Ureter (tissue), 1 donor: ENCODE data around the gene BMAL1. TPM values are rescaled to one million over a fixed set of nuclear protein-coding genes. Genes with fewer than 3 reads are reported as not detected.
"Not testable (repeated sequence)": the region's sequence is repeated elsewhere in the genome, so short reads cannot be mapped to it uniquely, and the experiment has no call there.

Experiments used
- DNase-seq: peaks from one replicate; pipeline ENCODE4 v3.0.0-alpha.2; 2020; ENCODE audit warnings: low spot score
- total RNA-seq: library from RNA; stranded (reverse); gene quantifications from one replicate; pipeline ENCODE4 v1.2.4, GENCODE V29; 2023
- donor health status: DM: yes; HTN: yes; CAD: no.

The BMAL1 gene
- total RNA-seq: 28.4 TPM

DNA sequence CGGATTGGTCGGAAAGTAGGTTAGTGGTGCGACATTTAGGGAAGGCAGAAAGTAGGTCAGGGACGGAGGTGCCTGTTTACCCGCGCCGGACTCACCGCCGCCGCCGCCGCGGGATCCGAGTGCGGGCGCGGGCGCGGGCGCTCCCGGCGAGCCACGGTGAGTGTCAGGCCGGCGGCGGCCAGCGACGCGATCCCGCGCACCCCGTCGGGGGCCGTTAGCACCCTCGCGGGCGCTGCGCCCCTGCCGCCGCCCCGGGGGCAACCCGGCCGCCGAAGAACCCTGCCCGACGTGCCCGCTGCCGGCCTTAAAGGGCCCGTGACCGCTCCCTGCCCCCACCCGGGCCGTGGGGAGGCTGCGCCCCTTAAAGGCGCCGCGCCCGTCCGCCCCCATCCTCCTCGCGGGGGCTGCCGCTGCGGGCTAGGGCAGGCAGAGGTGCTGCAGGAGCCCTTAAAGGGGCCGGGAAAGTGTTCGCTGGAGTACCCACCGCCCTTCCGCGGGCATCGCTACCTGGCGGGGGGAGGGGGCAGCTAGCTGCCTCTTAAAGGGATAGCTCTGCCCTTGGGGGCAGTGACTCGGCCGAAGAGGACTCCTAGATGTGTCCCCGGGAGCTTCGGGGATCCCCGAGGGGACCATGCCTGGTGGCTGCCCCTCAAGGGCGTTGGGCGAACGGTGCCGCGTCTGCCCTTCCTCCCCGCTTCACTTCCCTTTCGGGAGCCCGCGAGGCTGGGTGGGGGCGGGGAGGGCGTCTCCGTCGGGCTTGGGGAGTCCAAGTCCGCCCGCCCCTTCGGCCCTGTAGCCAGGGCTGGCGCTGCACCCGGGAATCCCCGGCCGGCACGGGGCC is at the start of gene BMAL1:
Gene BMAL1 (plus strand): TSS at position 23 of the 841 bp plus-strand sequence. CDS start 76,519 bp downstream, outside the sequence.
- DNase-seq: peak; percentile 64

DNA sequence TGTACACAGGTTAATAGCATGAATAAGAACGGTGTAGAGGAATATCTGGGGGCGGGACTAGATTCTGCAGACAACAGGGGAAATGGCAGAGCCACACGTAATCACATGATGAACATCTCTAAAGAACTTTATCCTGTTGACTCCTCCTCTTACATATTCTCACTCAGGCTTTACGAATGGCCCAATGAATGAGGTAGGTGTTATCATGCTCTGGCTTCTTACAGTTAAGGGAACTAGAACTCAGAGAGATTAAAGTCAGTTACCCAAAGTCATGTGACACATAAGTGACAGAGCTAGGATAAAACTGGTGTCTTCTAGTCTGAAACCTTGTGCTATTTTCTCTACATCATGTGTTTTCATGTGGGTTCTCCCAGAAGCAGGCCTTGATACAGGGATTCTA is 49.0 kb upstream of the BMAL1 start:
- DNase-seq: no peak

DNA sequence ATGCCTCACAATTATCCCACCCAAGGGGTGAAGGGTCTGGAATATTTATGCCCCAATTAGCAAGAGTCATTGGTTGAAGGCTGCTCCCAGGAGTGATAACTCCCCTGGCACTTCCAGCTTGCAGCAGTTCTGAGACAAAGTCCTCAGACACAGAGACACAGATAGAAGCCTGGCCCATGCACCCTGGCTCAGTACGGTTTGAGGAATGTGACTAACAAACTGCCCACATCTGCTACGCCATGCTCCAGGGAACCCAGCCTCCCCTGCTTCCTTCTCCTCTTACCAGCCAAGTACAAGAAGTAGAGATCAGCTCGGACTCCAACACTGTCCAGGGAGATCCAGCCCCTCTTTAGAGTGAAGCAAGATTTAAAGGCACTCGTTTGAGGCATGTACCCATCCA is 48.5 kb upstream of the BMAL1 start:
- no peak for DNase-seq

DNA sequence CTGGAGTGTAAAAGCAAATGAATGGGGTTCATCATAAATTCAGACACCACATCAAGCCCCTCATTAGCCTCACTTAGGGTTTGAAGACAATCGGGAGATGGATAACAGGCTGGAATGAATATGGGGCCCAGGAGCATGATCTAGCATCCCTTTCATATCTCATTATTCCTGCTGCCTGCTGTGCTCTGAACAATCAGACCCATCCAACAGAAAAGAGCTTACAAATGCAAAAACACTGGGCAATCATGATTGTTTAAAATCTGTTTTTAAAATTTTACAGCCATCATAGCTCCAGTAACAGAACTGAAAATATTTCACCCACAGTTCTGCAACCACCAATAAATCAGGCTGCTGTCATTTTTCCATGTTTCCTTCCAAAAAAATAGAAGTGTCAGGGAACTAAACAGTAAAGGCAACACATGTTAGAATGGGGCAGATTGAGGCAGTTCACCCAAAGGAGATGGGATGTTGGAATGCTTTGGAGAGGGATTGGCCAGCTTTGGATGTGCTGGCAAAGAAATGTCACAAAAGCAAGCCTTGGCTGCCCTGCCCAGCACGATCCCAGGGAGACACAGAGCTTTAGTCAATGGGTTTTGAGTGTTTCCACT is 47.8 kb upstream of the BMAL1 start:
- no peak for DNase-seq

DNA sequence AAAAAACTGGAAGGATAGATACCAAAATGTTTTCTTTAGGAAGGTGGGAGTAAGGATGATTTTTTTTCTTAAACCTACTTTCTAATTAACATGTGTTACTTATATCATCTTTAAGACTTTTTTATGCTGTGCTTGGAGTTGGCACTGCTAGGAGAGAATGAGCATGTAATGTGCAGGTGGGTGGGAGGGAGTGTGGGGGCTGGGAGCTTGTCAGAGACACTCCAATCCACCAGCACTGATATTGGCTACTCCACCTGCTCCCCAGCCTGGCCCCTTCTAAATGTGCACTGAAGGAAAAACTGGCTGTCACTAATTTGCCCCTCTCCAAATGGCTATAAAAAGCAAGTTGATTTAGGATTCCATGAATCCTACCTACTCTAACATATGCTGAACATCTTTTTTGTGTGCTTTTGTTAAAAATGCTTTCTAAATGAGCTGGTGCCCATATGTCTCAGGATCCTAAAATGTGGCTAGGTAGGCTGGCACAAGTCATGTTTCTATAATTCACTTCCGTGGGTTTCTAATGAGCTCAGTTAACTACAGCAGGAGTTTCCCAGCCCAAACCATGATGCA is 44.3 kb upstream of the BMAL1 start:
- DNase-seq: no peak

DNA sequence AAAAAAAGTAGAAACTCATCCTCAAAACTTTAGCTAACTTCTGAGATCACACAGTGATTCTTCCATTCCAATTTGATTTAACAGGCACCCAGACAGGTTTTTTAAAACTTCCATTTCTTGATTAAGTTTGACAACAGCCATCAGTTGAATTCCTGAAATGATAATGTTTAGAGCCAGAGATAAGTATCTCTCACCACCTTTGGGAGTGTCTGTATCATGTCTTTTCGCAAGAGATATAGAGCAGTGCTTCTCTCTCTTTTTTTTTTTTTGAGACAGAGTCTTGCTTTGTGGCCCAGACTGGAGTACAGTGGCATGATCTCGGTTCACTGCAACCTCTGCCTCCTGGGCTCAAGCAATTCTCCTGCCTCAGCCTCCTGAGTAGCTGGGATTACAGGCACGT is 41.7 kb upstream of the BMAL1 start:
- DNase-seq: no peak

DNA sequence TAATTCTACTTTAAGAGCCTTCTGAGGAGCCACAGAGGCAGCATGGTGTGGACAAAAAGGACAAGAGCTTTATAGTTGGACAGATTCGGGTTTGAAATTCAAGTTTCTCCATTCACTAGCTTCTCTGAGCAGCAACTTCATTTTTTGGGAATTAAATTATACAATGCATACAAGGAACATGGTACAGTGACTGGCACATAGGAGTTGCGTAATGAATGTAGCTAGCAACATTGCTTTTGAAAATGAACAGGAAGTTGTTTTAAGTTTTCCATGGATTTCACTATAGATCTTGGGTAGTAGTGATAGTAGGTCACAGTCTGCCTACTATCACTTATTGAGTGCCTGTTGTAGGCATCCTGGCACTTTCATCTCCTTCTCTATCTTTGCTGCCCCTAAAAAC is 41.0 kb upstream of the BMAL1 start:
- no peak for DNase-seq

DNA sequence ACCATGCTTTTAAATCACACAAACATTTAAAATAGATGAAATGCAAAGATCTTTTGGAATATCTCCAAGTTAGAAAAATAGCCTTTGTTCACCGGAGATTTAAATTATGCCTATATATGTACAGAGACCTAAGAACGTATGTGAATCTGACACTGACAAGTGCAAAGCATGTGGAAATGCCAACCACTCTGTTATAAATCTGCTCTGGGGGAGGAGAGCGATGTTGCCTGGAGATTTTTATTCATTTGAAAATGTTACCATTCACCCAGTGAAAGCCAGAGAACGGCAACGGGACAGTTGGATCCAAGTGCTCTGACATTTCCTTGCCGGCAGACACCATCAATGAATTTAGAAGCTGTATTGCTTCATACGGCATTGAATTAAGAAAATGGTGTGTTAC is 39.8 kb upstream of the BMAL1 start:
- no peak for DNase-seq

DNA sequence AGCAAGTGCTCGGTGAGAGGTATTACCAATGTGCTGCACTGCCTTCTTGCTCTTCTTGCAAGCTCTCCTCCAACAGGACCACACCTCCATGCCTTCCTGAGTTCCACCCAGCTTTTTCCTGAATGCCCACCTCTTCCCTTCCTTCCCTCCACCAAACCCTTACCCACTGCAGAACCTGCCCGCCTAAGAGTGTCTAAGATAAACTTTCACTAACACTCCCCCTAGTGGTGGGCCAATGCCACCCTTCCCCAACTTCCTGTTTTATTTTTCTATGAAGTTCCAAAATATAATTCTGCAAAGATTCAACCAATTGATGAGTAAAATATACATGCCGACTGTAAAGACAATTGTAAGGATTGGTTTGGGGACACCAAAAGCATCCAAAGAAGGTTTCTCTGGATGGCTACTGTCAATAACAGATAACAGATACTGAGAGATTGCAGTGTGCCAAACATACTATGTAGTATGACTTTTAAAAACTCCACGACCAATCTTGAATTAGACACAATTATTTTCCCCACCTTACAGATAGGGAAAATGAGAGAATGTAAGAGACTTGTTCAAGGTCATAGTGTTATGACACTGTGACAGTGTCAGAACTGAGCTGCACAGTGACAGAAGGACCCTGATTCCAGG is 38.6 kb upstream of the BMAL1 start:
- no peak for DNase-seq

DNA sequence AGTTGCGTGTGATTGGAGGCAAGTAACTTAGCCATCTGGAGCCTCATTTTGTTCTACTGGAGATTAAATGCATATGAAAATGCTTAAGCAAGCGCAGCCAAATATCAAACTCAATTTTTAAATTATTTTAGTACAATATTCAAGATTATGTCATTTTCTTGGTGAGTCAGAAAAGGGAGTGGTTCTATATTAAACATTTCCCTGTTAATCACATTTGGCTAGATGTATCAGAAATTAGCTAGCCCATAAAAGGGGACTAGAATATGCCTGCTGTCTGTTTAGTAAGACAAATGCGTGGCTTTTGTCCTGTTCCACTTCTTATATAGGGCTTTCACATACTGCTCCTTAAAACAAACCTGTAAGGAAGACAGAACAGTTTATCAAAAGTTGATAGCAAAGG is 35.0 kb upstream of the BMAL1 start:
- DNase-seq: no peak

DNA sequence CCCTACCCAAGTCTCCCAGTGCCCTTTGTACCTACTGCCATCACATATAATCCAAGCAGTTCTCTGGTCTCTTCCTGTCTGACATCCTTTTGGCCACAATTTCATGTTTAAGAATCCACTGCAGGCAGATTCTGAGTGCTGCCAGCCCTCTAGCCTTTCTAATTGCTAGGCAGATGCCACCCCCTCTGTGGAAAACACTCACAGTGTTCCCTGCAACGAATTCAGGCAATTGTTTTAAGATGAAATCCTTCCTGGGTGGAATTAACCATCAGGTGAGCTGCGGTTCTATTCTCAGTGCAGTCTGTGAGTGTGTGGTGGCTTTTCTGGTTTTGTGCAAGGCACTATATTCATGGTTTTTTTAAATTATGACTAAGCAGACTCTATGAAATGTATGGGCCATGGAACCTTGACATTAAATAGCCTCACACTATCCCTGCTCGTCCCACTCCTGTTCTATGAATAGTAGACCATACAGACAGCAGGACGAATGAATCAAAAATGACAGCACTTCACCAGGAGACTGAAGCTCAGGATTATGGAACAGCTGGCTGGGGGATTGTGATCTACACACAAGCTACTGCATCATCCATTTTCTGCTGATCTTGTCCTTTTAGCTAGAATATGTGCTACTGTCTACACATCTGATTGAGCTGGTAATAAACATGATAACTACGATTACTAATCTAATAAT is 29.8 kb upstream of the BMAL1 start:
- DNase-seq: no peak

DNA sequence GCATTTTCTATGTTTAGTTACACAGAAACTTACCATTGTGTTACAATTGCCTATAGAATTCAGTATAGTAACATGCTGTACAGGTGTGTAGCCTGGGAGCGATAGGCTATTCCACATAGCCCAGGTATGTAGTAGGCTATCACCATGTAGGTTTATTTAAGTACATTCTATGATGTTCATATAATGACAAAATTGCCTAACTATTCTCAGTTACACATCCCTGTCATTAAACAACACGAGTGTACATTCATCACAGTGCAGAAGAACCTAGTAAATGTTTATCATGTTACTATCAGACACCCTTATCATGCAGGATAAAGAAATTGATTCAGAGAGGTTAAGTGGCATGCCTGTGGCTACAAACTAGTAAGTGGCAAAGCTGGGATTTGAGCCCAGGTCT is 28.4 kb upstream of the BMAL1 start:
- no peak for DNase-seq

DNA sequence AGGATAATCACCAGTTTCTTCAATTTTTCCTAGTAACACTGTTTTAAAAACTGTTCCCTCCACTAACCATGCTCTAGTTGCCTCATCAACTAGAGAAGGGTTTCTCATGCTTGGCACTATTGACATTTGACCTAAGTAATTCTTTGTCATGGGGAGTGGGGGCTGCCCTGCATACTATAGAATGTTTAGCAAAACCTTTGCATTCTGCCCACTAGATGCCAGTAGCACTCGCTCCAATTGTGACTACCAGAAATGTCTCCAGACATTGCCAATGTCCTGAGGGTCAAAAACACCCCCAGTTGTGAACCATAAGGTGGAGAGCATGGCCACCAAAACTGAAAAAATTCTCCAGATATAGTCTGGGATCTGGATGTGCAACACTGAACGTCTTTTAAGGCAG is 27.6 kb upstream of the BMAL1 start:
- no peak for DNase-seq

DNA sequence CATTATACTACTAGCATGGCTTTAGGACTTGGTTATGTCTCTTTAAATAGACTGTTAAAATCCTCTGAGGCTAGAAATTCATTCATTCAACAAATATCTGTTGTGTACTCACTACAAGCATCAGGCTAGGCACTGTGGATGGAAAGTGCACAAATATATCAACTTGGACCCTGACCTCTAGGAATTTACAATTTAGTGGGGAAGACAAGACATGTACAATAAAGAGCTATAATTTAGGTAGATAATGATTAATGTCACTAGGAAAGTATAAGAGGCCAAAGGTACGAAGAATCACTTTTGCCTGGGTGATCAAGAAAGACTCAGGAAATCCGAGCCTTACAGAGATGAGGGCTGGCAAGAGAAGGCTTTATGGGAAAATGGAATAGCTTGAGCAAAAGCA is 25.6 kb upstream of the BMAL1 start:
- DNase-seq: no peak

DNA sequence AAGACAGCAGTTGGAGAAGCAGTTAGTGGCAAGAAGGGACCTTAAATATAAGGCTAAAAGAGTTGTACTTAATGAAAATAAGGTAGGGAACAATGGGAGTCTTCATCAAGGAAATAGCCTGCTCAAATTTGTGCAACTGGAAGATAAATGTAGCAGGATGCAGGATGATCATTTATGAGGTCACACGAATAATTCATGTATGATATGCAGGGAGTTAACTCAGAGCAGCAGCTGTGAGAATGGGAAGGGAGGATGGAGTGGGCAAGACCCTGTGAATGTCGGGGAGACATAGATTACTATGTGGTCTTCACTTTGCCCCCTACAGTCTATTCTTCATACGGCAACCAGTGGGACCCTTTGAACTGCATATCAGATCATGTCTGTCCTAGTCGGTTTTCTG is 25.2 kb upstream of the BMAL1 start:
- no peak for DNase-seq

DNA sequence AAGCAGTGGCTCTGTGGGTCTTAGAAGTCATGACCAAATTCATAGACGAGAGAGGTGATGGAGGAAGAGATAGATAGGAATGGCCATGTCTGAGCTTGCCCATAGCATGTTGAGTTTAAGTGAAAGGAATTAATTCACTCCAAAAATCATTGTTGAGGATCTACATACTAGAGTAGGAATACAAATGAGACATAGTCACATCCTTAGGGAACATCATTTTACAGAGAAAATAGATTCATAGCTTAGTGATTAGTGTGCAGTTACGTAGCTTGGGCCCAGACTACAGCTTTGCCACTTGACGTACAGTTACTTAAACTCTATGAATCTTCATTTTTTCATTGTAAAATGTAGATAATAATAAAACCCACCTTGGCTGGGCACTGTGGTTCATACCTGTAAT is 21.4 kb upstream of the BMAL1 start:
- DNase-seq: no peak

DNA sequence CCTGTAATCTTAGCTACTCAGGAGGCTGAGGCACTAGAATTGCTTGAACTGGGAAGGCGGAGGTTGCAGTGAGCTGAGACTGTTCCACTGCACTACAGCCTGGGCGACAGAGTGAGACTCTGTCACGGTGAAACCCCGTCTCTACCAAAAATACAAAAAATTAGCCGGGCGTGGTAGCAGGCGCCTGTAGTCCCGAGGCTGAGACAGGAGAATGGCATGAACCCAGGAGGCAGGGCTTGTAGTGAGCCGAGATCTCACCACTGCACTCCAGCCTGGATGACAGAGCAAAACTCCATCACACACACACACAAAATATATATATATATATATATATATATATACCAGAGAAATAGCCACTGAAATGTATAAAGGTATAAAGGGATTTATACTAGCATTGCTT is 19.5 kb upstream of the BMAL1 start:
- DNase-seq: not testable (repeated sequence)

DNA sequence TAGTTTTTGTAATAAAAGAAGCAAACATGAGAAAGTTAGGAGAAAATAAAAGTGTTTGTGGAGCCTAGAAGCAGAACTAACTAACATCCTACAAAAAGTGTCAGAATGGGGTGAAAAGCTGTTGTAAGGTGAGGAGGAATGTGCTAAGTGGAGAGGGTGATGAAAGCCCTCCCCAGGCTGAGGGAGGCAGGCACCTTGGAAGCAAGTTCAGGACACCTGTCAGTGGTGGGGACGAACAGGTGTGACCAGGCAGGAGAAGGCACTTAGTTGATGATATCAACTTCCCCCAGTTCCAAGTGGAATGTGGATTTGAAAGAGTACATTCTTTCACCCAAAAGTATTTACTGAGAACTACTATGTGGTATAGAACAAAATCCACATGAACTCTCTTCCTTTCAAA is 18.7 kb upstream of the BMAL1 start:
- DNase-seq: no peak

DNA sequence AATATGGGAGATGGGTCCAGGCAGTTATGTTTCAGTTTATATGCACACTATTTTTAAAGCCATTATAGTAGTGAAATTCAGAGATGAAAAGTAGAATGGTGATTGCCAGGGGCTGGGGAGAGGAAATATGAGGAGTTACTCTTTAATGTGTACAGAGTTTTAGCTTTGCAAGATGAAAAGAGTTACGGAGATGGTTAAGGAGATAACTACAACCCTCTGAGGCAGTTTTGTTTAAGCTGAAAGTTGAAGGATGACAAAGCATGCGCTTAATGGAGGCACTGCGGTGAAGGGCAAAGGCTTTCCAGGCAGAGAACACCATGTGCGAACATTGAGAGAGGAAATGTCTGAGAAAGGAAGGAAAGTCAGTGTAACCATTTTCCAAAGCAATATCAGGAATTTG is 18.2 kb upstream of the BMAL1 start:
- no peak for DNase-seq

DNA sequence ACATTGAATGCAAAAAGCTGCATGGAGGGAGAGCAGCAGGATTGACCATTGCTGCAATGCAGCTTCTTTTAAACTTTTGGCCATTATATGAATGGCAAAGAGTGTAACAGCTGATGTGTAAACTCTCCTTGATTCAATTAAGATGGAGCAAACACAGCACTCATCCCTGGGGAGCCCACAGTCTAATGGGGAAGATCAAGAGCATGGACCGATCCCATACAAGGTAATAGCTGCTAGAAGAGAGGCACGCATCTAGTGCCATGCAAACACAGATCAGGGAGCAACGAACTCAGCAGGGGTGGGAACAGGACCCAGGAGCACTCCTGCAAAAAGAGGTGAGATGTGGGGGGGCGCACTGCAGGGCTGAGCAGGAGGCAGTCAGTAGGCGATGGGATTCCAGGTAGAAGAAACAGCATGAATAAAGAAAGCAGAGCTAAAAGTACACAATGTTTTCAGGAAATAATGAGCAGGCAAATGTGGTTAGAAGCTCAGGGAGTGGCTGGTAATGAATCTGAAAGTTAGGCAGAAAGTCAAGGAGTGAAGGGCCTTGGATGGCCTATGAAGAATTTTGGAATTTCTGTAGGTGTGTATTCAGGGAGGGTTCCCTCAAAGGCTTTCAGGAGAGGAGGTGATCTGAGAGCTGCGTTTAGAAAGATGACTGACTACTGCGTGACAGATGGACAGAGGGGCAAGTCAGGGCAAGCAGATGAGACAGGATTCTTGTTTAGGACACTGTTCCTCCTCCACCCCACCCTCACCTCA is 17.2 kb upstream of the BMAL1 start:
- DNase-seq: no peak

DNA sequence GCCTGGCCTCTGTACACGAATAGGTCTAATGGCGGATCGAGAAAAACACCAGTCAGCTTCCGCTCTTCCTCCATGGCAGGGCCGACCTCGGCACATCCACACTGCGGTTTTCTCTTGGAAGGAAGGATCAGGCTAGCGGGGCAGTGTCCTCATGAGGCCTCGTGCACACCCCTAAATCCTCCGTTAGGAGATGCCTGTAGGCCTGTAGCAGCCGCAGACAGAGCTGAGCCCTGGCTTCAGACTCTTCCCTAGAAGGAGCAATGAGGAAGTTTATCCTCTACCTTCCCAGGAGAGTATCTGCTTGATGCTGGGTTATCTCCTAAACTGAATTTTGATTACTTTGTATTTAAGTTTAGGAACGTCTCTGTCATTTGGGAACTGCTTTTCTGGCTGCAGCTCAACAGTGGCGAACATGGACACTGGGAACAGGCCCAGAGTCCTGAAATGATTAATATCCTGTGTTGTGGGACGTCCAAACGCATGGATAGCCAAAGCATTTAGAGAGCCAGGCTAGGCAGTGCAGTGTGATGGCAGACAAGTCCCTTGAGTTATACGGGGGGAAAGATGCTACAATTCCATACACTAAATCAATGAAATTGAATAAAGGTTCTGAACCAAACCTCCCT is 16.5 kb upstream of the BMAL1 start:
- no peak for DNase-seq
